Stromal cell of bone marrow (primary cell): ENCODE results near the gene NSUN2.

ENCODE experiments used
- DNase-seq: peaks from one replicate; pipeline ENCODE4 v3.0.0-alpha.2; 2012; ENCODE audit warnings: low read depth

The NSUN2 gene

GRCh38 chr5:6557807-6558575 is 74.9 kb downstream of the NSUN2 start:
- DNase-seq = no peak

- no peak for DNase-seq
These were observed 76.1 kb downstream of the NSUN2 start for GRCh38 chr5:6556802-6557102.

GRCh38 chr5:6556089-6556801 is 76.6 kb downstream of the NSUN2 start:
- peak; percentile 35 for DNase-seq

GRCh38 chr5:6554812-6555211 is 78.0 kb downstream of the NSUN2 start:
- DNase-seq = no peak

- no peak for DNase-seq
These were observed 78.9 kb downstream of the NSUN2 start for GRCh38 chr5:6553972-6554371.

- no peak for DNase-seq
These were observed 80.2 kb downstream of the NSUN2 start for GRCh38 chr5:6552612-6553011.

GRCh38 chr5:6551955-6552313 is 80.9 kb downstream of the NSUN2 start:
- no peak for DNase-seq

GRCh38 chr5:6551287-6551954 is 81.4 kb downstream of the NSUN2 start:
- DNase-seq = peak; percentile 24

- DNase-seq = no peak
These were observed 82.2 kb downstream of the NSUN2 start for GRCh38 chr5:6550628-6551027.
